IPS-NIHi7 (cell line): Measurements from ENCODE around the gene TIAM2.

Source experiments
- DNase-seq: peaks from one replicate; pipeline ENCODE4 v3.0.0; 2012; ENCODE audit warnings: mixed read lengths; ENCODE audit errors: extremely low spot score

TIAM2 gene

GRCh38 chr6:155126727-155127439 is 131.8 kb downstream of the TIAM2 start:
- DNase-seq = peak; percentile 60

GRCh38 chr6:155128977-155129376 is 133.9 kb downstream of the TIAM2 start:
- no peak for DNase-seq

GRCh38 chr6:155129744-155130143 is 134.6 kb downstream of the TIAM2 start:
- DNase-seq = no peak

GRCh38 chr6:155130161-155130853 is 135.2 kb downstream of the TIAM2 start:
- DNase-seq = no peak

- DNase-seq = no peak
Observed at GRCh38 chr6:155132617-155133016, 137.5 kb downstream of the TIAM2 start.

- DNase-seq = no peak
Observed at GRCh38 chr6:155141002-155141401, 145.9 kb downstream of the TIAM2 start.

GRCh38 chr6:155141512-155141911 is 146.4 kb downstream of the TIAM2 start:
- DNase-seq = no peak

GRCh38 chr6:155142168-155143028 is 147.3 kb downstream of the TIAM2 start:
- DNase-seq = no peak

- no peak for DNase-seq
Observed at GRCh38 chr6:155143029-155143577, 148.0 kb downstream of the TIAM2 start.

GRCh38 chr6:155143578-155144106 is 148.5 kb downstream of the TIAM2 start:
- no peak for DNase-seq

- no peak for DNase-seq
Observed at GRCh38 chr6:155146205-155146604, 151.1 kb downstream of the TIAM2 start.

- DNase-seq = no peak
Observed at GRCh38 chr6:155147958-155148663, 153.0 kb downstream of the TIAM2 start.

GRCh38 chr6:155150967-155151671 is 156.0 kb downstream of the TIAM2 start:
- DNase-seq = no peak

GRCh38 chr6:155152211-155153076 is 157.3 kb downstream of the TIAM2 start:
- peak; percentile 85 for DNase-seq

- DNase-seq = no peak
Observed at GRCh38 chr6:155154158-155154830, 159.2 kb downstream of the TIAM2 start.

- no peak for DNase-seq
Observed at GRCh38 chr6:155155787-155156447, 160.8 kb downstream of the TIAM2 start.

- no peak for DNase-seq
Observed at GRCh38 chr6:155157101-155157500, 162.0 kb downstream of the TIAM2 start.

GRCh38 chr6:155158030-155158843 is 163.1 kb downstream of the TIAM2 start:
- DNase-seq = no peak
